ENCODE data around the gene DIO1. TPM values are rescaled to one million over a fixed set of nuclear protein-coding genes. Genes with fewer than 3 reads are reported as not detected.

DIO1 gene
- total and polyA plus RNA-seq, 9 of the 15 experiments (the other 6 are each of a cell fraction or from before 2014, with no cell fraction given), result not detected

GRCh38 chr1:53891018-53891417 is 3.0 kb upstream of the DIO1 start (continued):
- TF ChIP-seq EP300 (IDR thresholded peaks at IDR 0.05; ENCODE audit: low read length) (peak; percentile 41; the same call in 1 of the 2 replicates), CREB3L1 (IDR thresholded peaks at IDR 0.05; ENCODE audit: borderline replicate concordance, low read depth) (no peak), ZNF830 (CRISPR knock-in tag; IDR thresholded peaks at IDR 0.05) (no peak), ZNF507 (tag; conservative IDR thresholded peaks at IDR 0.05) (no peak), THRB (CRISPR knock-in tag; conservative IDR thresholded peaks at IDR 0.05) (no peak), CTCFL (IDR thresholded peaks at IDR 0.05; ENCODE audit: borderline replicate concordance, insufficient read depth, low read depth, low read length, poor library complexity, severe bottlenecking) (no peak), ZNF551 (CRISPR knock-in tag; IDR thresholded peaks at IDR 0.05) (no peak), PML (IDR thresholded peaks at IDR 0.05; ENCODE audit: low read length) (peak; percentile 27; the same call in 1 of the 2 replicates), CBFA2T2 (conservative IDR thresholded peaks at IDR 0.05) (peak; percentile 77), ZC3H4 (CRISPR knock-in tag; IDR thresholded peaks at IDR 0.05; ENCODE audit: borderline replicate concordance) (no peak), ETV5 (CRISPR knock-in tag; IDR thresholded peaks at IDR 0.05; ENCODE audit: low read depth) (no peak), ZNF277 (CRISPR knock-in tag; IDR thresholded peaks at IDR 0.05; ENCODE audit: borderline replicate concordance) (no peak), NEUROD1 (IDR thresholded peaks at IDR 0.05; ENCODE audit: borderline replicate concordance, low read depth, low read length, partially characterized antibody) (no peak), CBFA2T3 (IDR thresholded peaks at IDR 0.05) (peak; percentile 86)
